ENCODE results near the gene SH2B3.

SH2B3 gene

DNA sequence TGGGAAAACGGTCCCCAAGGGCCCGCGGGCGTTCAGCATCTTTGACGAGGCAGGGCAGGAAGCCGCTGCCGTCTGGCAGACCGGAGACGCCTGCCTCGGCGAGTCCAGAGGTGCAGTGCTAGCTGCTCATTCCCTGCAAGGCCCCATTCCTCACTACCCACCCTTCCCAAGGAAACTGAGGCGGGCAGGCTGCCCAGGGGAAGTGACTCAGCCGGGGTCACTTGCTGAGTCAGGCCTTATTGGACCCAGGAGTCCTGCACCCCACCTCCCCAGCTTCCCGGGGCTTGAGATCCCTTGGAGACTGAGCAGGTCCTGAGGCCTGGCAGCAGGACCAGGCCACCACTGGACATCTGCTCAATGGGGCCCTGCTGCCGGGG is 3.7 kb downstream of the SH2B3 start:
- no peak for DNase-seq (ENCODE audit: low read depth, low spot score)

DNA sequence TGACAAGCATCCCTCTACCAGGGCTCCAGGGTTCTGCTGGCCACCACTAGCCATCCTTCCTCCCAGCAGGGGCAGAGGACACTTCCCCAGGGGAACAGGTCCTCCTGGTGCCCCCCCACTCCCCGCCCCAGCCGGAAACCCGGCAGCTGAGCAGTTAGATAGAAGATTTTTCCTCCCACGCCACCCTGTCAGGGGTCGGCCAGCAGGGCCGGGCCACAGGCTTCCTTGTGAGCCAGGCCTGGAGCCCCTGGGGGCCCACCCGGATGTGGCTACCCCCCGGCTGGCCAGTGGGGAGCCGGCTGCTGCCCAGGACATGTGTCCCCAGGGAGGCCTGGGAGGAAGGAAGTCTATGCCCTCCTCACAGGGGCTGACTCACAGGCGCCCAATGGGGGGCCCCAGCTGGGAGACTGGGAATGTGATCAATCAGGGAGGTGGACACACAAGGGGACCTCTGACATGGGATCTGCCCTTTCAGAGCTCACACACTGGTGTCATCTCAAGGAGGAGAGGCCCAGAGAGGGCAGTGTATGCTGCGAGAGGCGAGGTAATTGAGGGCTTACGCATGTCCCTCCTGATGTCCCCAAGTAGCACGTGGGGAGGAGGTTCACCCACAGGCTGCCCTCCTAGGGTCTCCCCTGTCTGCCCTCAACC is 4.2 kb downstream of the SH2B3 start:
- DNase-seq (ENCODE audit: low read depth, low spot score) = no peak

GRCh38 chr12:111410431-111411184 is 4.9 kb downstream of the SH2B3 start:
- no peak for DNase-seq (ENCODE audit: low read depth, low spot score)

DNA sequence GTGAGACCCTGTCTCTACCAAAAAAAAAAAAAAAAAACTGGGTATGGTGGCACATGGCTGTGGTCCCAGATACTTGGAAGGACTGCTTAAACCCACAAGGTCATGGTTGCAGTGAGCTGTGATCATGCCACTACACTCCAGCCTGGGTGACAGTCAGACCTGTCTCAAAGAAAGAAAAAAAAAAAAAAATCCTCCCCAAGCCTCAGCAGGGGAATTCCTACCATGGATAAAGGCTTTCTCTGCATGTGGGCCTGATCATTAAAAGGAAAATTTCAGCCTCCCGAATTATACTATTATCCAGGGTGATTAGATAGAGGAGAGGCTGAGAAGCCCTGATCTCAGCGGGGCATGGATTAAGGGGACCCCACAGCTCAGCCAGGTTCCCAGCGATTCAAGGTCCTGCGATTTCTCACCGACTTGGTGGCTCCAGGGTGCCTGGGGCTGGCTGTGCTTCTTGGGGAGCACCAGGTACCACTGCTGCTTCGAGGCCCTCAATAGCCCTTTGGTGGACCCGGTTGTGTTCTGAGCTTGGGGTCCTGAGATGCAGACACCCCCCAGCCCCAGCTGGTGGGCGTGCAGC is 5.6 kb downstream of the SH2B3 start:
- no peak for DNase-seq (ENCODE audit: low read depth, low spot score)

DNA sequence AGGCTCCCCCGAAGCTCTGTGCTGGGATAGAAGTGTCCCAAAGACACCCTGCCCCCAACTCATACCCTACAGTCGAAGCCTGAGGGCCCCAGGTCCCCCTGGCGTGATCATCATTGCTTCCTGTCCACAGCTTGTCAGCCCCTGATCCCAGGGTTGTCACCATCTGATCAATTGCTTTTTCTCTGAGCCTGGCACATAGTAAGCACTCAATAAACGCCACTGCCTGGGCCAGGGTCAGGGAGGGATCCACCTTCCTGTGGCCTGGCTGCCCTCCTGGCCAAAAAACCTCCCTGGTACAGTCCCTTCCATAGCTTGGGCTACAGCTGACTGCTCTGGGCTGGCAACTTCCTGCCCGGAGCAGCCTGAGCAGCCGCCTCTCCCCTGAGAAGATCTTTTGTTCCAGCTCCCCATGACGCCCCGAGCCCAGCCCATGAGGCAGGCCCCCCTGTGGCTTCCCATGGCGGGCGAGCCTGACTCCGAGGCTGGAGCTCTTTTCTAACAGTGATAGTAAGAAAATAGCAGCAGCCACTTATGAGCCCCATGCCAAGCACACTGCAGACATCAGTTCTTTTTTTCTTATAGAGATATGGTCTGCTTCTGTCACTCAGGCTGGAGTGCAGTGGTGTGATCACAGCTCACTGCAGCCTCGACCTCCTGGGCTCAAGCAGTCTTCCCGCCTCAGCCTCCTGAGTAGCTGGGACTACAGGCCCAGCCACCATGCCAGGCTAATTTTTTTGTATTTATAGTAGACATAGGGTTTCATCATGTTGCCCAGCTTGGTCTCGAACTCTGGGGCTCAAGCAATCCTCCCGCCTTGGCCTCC is 6.5 kb downstream of the SH2B3 start:
- no peak for DNase-seq (ENCODE audit: low read depth, low spot score)

GRCh38 chr12:111412830-111413441 is 7.2 kb downstream of the SH2B3 start:
- DNase-seq (ENCODE audit: low read depth, low spot score) = no peak

GRCh38 chr12:111413442-111414086 is 7.8 kb downstream of the SH2B3 start:
- DNase-seq (ENCODE audit: low read depth, low spot score) = no peak

DNA sequence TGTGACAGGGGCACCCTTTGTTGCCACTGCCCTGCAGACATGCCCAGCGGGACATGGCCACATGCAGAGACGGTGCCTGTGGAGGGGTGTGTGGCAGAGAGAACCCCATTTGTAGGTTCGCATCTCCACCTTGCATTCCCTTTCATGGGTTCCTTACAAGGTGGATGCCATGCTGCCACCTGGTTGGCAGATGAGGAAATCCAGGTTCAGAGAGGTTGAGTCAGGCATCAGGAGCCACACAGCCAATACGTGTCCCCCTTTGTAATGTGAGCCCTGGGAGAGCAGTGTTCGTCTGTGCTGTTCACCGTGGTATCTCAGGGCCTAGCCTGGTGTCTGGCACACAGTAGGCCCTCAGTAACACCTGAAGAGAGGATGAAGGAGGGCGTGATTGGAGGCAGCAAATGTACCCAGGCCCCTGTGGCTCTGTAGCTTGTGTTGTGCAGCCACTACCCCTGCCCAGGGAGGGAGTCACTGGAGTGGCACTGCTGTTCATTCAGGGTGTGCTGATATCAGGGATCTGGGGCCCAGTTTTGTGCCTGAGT is 9.1 kb downstream of the SH2B3 start:
- no peak for DNase-seq (ENCODE audit: low read depth, low spot score)

GRCh38 chr12:111417290-111417689 is 11.6 kb downstream of the SH2B3 start:
- no peak for DNase-seq (ENCODE audit: low read depth, low spot score)

DNA sequence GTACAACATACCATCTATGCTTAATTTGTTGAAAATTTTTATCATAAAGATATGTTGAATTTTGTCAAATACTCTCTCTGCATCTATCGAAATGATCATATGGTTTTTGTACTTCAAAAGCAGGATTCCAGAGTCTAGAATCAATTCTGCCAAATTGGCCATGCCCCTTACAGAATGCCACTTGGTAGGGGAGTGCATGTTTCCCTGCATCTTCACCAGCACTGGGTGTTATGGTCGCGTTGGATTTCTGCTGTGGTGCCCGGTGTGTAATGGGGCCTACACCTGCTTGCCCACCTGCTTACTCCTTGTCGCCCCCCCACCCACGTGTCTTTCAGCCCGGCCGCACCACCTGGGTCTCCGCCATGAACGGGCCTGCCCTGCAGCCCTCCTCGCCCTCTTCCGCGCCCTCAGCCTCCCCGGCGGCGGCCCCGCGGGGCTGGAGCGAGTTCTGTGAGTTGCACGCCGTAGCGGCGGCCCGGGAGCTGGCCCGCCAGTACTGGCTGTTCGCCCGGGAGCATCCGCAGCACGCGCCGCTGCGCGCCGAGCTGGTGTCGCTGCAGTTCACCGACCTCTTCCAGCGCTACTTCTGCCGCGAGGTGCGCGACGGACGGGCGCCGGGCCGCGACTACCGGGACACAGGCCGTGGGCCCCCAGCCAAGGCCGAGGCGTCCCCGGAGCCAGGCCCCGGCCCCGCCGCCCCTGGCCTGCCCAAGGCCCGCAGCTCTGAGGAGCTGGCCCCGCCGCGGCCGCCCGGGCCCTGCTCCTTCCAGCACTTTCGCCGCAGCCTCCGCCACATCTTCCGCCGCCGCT is 12.3 kb downstream of the SH2B3 start:
- no peak for DNase-seq (ENCODE audit: low read depth, low spot score)

- no peak for DNase-seq (ENCODE audit: low read depth, low spot score)
These were observed 12.8 kb downstream of the SH2B3 start for GRCh38 chr12:111418594-111418880.

GRCh38 chr12:111419784-111420183 is 14.1 kb downstream of the SH2B3 start:
- DNase-seq (ENCODE audit: low read depth, low spot score) = no peak

DNA sequence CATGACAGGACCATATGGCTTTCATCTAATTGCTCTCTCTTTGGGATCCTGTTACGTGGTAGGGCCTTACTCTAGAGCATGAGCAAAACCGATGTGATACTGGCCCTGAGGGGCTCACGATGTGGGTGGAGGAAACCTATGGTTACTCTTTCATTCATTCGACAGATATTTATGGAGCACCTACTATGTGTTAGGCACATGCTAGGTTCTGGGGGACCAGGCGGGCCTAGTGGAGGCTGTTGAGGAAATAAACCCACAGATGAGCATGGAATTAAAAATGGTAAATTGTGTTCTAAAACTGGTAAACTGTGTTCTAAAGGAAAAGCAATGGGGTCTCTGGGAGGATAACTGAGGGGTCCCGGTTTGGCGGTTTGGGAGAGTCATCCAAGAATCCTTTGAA is 14.8 kb downstream of the SH2B3 start:
- DNase-seq (ENCODE audit: low read depth, low spot score) = no peak

DNA sequence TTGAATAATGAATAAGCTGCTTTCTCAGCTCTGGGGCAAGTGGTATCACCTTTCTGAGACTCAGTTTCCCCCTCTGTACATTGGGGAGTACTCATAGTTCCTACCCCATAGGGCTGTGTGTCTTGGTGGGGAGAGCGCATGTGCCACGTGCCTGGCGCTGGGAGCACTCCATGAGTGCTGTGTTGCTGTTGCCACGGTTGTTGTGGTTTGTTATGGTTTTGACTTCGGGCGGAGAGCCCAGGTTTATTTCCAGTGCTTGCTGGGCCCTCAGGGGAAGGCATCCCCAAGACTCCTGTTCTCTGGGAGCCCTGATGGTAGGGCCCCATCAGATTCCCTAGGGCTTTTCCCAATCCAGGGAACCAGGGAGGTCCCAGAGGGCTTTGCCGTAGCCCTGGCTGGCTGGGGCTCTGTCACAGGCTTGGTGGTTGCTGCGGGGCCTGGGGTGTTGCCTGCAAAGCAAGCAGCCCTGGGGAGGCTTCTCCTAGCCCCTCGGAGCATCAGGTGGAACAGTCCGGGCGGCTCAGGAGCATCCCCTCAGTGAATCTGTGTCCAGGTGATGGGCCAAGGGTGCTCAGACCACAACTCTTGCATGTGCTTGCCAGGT is 18.6 kb downstream of the SH2B3 start:
- DNase-seq (ENCODE audit: low read depth, low spot score) = no peak

DNA sequence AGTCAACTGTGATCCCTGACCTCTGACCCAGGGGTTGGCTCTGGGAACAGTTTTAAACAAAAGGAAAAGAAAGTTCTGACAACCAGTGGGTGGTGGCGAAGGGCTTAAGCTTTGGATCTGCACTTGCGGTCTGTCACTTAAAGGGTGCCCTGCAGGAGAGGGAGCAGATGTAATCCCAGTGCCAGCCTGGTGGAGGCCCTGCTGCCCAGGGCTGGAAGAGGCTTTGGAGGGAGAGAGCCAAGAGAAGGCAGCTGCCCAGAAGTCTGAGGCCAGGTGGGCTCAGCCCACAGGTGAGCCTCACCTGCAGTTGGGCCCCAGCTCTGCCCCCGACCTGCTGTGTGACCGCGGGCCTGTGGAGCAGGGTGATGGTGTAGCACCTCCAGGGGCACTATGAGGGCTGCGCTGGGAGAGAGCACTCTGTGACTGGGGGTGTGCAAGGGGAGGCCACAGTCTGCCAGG is 19.1 kb downstream of the SH2B3 start:
- no peak for DNase-seq (ENCODE audit: low read depth, low spot score)

GRCh38 chr12:111425655-111426054 is 19.9 kb downstream of the SH2B3 start:
- DNase-seq (ENCODE audit: low read depth, low spot score) = no peak

- DNase-seq (ENCODE audit: low read depth, low spot score) = no peak
These were observed 20.8 kb downstream of the SH2B3 start for GRCh38 chr12:111426344-111427185.

DNA sequence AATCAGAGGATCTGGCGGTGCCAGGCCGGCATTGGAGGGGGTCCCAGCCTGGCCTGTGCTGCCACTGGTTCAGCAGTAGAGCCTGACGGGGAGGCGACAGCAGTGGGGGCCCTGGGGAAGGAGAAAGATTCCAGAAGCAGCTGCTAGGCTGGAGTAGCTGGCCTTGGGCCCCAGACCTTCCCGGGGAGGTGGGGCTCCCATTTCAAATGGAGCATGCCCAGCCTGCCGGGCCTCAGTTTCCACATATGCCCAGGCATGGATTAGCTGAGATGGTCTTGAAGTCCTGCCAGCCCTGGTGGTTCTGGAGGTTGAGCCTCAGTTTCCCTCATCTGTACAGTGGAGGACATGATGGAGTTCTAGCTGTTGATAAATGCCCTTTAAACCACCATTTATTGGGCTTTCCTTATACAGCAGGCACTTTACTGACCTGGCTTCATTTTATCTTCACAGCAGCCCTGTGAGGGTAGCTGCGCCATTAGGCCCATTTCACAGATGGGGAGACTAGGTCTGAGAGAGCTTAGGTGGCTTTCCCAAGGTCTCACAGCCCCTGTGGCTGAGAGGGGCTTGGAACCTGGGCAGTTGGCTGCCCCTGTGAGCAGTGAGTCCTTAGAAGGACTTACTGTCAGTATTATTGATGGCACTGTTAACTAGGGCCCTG is 21.8 kb downstream of the SH2B3 start:
- DNase-seq (ENCODE audit: low read depth, low spot score) = no peak

Measured in brain pericyte (primary cell).